GM19455 (cell line): ENCODE data around the gene RTN4RL2.

Experiments used
- ATAC-seq: cut with Tn5 transposase; IDR thresholded peaks from one replicate; pipeline ENCODE4 v1.9.1; 2021; ENCODE audit not compliant: unreplicated experiment

The RTN4RL2 gene

GRCh38 chr11:57498540-57498939 lies 38.2 kb downstream of the RTN4RL2 start:
- no peak for ATAC-seq

GRCh38 chr11:57499413-57499982 lies 39.2 kb downstream of the RTN4RL2 start:
- no peak for ATAC-seq

GRCh38 chr11:57499983-57500461 lies 39.7 kb downstream of the RTN4RL2 start:
- no peak for ATAC-seq

GRCh38 chr11:57500515-57500914 lies 40.2 kb downstream of the RTN4RL2 start:
- no peak for ATAC-seq

- no peak for ATAC-seq
Measured at GRCh38 chr11:57500926-57501325, 40.6 kb downstream of the RTN4RL2 start.

GRCh38 chr11:57501953-57502352 lies 41.6 kb downstream of the RTN4RL2 start:
- no peak for ATAC-seq

GRCh38 chr11:57502376-57502775 lies 42.0 kb downstream of the RTN4RL2 start:
- ATAC-seq: no peak

- ATAC-seq: no peak
Measured at GRCh38 chr11:57502870-57503269, 42.5 kb downstream of the RTN4RL2 start.

- ATAC-seq: no peak
Measured at GRCh38 chr11:57504511-57504910, 44.2 kb downstream of the RTN4RL2 start.

- ATAC-seq: no peak
Measured at GRCh38 chr11:57506522-57506921, 46.2 kb downstream of the RTN4RL2 start.

- ATAC-seq: no peak
Measured at GRCh38 chr11:57508341-57509170, 48.2 kb downstream of the RTN4RL2 start.

- ATAC-seq: no peak
Measured at GRCh38 chr11:57511741-57512430, 51.6 kb downstream of the RTN4RL2 start.

GRCh38 chr11:57512646-57513451 lies 52.5 kb downstream of the RTN4RL2 start:
- no peak for ATAC-seq

GRCh38 chr11:57513452-57513795 lies 53.1 kb downstream of the RTN4RL2 start:
- no peak for ATAC-seq

GRCh38 chr11:57513911-57514537 lies 53.7 kb downstream of the RTN4RL2 start:
- peak; percentile 39 for ATAC-seq

- ATAC-seq: peak; percentile 41
Measured at GRCh38 chr11:57514538-57515331, 54.4 kb downstream of the RTN4RL2 start.

- peak; percentile 53 for ATAC-seq
Measured at GRCh38 chr11:57515332-57516060, 55.2 kb downstream of the RTN4RL2 start, which contains the start of gene SLC43A1. TSS of gene SLC43A1 (minus strand) at chr11:57515702. CDS start at chr11:57514111, 1,591 bp downstream.

GRCh38 chr11:57516061-57516443 lies 55.7 kb downstream of the RTN4RL2 start:
- no peak for ATAC-seq

GRCh38 chr11:57521116-57521515 lies 60.8 kb downstream of the RTN4RL2 start:
- ATAC-seq: no peak
